ENCODE data around the gene FLOT1. TPM values are rescaled to one million over a fixed set of nuclear protein-coding genes. Genes with fewer than 3 reads are reported as not detected.

Gene FLOT1
- total and polyA plus RNA-seq, 2 of the 13 experiments (the other 11 are each of a cell fraction or from before 2014, with no cell fraction given): 82.3 to 130 TPM

- TF ChIP-seq ZNF276 (CRISPR knock-in tag; IDR thresholded peaks at IDR 0.05; ENCODE audit: low read depth) (0 out of 2 replicates have a peak, but pooled peaks have one; percentile 52), HNRNPLL (IDR thresholded peaks at IDR 0.05; ENCODE audit: low read depth, low read length, poor library complexity, severe bottlenecking) (peak; percentile 36), ZNF816 (CRISPR knock-in tag; IDR thresholded peaks at IDR 0.05; ENCODE audit: borderline replicate concordance) (no peak), PREB (CRISPR knock-in tag; IDR thresholded peaks at IDR 0.05) (no peak), ZNF704 (CRISPR knock-in tag; IDR thresholded peaks at IDR 0.05; ENCODE audit: borderline replicate concordance) (no peak), SAFB2 (CRISPR knock-in tag; IDR thresholded peaks at IDR 0.05; ENCODE audit: borderline replicate concordance, low read depth) (no peak), ZNF275 (CRISPR knock-in tag; IDR thresholded peaks at IDR 0.05; ENCODE audit: borderline replicate concordance) (no peak), HOXA3 (CRISPR knock-in tag; IDR thresholded peaks at IDR 0.05) (peak; percentile 79), HOXA5 (CRISPR knock-in tag; IDR thresholded peaks at IDR 0.05) (no peak), ZFP37 (CRISPR knock-in tag; IDR thresholded peaks at IDR 0.05; ENCODE audit: borderline replicate concordance) (no peak), ZBTB40 (IDR thresholded peaks at IDR 0.05) (no peak), ZBTB40 (CRISPR knock-in tag; IDR thresholded peaks at IDR 0.05) (no peak), JARID2 (CRISPR knock-in tag; IDR thresholded peaks at IDR 0.05; ENCODE audit: insufficient replicate concordance) (no peak)
Observed at GRCh38 chr6:30730601-30731435, 11.7 kb downstream of the FLOT1 start (continued).
